ENCODE results near the gene TNIP2.
"Not testable (repeated sequence)": the region's sequence is repeated elsewhere in the genome, so short reads cannot be mapped to it uniquely, and the experiment has no call there.

The TNIP2 gene

GRCh38 chr4:2794486-2795299 is 38.6 kb upstream of the TNIP2 start:
- DNase-seq (ENCODE audit: low spot score) = no peak

GRCh38 chr4:2793586-2794485 is 37.7 kb upstream of the TNIP2 start:
- DNase-seq (ENCODE audit: low spot score) = no peak

DNA sequence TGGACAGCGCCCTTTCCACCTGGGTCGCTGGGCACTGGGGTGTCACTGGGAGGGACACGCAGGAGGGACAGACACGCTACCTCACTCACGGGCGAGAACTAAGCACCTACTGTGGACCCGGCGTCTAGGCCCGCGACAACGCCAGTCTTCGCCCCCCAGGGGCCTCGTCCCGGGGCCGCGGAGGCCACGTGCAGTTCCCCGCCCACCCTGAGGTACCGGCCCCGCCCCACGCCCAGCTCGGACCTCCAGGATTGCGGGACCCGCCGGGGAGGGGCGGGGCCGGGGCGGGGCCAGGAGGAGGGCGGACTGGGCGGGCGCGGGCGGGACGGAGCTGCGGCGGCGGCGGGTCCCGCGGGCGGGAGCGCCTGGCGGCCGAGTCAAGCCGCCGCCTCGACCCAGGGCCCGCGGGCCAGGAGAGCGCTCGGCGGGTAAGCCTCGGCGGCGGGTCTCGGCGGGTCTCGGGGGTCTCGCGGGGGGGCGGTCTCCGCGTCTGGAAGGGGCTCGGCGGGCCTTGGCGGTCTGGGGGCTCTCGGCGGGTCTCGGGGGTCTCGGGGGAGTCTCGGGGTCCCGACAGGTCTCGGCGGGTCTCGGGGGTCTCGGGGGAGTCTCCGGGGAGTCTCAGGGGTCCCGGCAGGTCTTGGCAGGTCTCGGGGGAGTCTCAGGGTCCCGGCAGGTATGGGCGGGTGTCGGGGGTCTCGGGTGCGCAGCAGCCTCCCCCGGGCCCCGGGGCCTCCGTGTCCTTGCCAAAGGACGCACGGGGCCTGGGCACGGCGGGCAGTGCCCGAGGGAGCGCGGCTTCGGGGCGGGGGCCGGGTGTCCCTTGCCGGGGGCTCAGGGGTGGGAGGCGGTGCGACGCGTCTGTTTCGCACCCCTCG is 36.8 kb upstream of the TNIP2 start, which contains the start of gene SH3BP2:
Gene SH3BP2 (plus strand): TSS at position 375 of the 875 bp plus-strand sequence. CDS start 27,533 bp downstream, outside the sequence.
- peak; percentile 72 for DNase-seq (ENCODE audit: low spot score)

- DNase-seq (ENCODE audit: low spot score) = no peak
These were observed 36.2 kb upstream of the TNIP2 start for GRCh38 chr4:2792396-2792710.

- DNase-seq (ENCODE audit: low spot score) = no peak
These were observed 35.6 kb upstream of the TNIP2 start for GRCh38 chr4:2791518-2792395.

GRCh38 chr4:2790583-2791517 is 34.7 kb upstream of the TNIP2 start:
- DNase-seq (ENCODE audit: low spot score) = no peak

DNA sequence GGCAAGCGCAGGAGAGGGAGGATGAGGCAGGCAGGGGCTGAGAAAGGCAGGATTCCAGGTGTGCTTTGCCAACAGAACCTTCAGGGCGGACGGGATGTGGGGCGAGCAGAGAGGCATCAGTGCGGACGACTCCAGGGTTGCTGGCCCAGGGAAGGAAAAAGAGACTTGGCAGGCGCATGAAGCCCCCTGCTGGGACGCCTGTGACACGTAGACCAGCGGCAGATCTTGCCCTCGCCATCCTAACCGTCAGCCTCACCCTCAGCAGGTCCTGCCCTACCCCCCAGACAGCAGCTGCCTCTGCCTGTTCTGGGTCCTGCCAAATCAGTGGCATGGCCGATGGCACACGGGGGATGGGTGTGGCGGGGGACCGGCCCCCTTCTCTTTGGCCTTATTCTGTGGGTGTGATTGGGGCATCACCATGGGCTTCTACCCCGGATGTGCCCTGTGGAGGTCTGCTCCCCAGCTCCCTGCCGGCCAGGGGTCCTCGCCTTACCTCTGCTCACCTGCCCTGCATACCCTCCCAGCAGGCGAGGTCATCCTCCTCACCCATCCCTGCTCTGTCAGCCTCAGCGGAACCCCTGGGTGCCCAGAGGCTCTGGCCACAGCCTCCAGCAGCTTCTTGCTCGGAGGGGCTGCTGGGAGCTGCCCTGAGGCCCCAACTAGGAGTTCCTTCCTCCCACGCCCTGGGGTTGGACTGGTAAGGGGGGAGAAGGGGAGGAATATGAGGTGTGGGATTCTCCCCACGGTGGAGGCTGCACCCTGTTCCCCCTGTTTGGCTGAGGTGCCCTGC is 33.9 kb upstream of the TNIP2 start:
- no peak for DNase-seq (ENCODE audit: low spot score)

DNA sequence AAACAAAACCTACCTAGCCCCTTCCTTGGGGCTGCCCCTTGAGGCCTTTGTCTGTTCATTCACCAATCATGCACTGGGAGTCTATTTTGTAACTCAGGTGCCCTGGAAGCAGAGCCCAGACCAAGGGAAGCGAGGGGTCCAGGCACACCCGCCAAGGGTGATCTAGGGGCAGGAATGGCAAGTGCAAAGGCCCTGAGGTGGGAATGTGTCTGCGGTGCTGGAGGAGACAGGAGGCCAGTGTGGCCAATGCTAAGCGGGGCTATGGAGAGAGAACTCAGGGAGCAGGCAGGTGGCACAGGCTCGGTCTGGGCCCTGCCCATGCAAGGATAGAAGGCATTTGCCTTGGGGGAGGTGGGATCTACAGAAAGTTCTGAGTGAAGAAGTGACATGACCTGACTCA is 33.2 kb upstream of the TNIP2 start:
- no peak for DNase-seq (ENCODE audit: low spot score)

DNA sequence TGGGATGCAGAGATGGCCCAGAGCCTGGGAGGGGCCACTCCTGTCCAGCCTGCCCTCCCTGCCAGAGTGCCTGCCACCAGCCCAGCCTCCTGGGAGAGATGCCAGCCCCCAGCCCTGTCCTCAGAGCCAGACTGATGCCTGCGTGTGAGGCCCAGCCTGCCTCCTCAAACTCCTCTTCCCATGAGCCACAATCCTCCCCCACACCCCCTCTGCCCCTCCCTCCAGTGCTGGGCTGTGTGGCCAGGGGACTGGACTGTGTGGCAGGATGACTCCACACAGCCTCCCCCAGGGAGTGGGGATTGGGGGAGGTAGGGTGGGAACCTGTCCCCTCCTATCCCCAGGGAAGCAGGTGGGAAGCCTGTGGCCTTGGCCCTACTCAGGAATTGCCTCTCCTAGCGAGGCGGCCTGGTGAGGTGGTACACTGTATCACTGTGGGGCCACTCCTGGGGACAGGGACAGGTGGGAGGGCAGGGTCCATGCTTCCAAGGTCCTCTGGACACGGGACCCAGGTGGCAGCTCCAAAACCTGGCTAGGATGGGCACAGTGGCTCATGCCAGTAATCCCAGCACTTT is 32.5 kb upstream of the TNIP2 start:
- DNase-seq (ENCODE audit: low spot score) = no peak

DNA sequence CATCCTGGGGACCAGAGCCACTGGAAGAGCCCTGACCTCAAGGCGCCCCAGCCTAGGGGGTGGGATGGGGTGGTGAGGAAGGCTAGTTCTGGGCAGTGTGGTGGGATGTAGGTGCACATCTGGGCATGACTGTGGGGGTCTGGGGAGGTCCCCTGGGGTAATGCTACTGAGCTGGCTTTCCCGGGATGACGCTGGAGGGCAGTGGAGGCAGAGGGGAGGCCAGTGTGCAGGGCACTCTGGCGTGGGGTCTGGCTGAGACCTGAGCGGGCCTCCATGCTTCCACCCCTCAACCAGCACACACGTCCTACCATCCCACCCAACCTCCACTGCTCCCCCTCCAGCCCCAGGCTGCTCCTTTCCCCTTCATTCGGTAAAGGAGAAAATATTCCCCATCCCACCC is 32.0 kb upstream of the TNIP2 start:
- no peak for DNase-seq (ENCODE audit: low spot score)

- peak; percentile 54 for DNase-seq (ENCODE audit: low spot score)
These were observed 31.3 kb upstream of the TNIP2 start for GRCh38 chr4:2787230-2788100.

- no peak for DNase-seq (ENCODE audit: low spot score)
These were observed 30.7 kb upstream of the TNIP2 start for GRCh38 chr4:2786794-2787229.

DNA sequence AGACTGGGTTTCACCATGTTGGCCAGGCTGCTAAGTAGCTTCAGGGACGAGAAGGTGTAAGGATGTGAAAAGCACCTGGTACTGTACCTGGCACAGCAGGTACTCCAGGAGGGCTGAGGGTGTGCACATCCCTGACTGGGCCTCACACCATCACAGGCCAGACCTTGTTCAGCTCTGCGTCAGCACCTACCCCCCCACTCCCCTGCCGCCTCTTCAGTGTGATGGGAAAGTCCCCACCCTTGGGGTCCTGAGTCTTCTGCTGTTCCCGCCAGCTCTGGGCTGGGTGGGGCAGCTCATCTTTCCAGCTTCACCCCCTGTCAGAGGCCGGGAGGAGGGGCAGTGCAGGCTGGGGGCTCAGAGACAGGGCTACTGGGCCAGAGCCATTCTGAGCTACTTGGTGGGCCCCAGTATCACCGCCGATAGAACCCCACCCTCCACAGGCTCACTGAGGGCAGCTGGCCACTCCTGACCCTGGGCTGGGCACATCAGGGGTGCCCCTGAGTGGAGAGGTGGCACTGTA is 30.1 kb upstream of the TNIP2 start:
- peak; percentile 36 for DNase-seq (ENCODE audit: low spot score)

- peak; percentile 79 for DNase-seq (ENCODE audit: low spot score)
These were observed 29.5 kb upstream of the TNIP2 start for GRCh38 chr4:2785613-2786012.

GRCh38 chr4:2783790-2784189 is 27.7 kb upstream of the TNIP2 start:
- no peak for DNase-seq (ENCODE audit: low spot score)

DNA sequence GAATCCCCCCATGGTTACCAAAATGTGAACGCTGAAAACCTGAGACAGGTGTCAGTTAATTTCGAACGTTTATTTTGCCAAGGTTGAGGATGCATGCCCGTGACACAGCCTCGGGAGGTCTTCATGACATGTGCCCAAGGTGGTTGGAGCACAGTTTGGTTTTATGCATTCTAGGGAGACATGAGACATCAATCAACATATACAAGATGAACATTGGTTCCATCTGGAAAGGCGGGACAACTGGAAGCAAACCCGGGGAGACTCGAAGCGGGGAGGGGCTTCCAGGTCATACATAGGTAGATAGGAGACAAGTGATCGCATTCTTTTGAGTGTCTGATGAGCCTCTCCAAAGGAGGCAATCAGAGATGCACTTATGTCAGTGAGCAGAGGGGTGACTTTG is 25.8 kb upstream of the TNIP2 start:
- no peak for DNase-seq (ENCODE audit: low spot score)

- not testable (repeated sequence) for DNase-seq (ENCODE audit: low spot score)
These were observed 24.5 kb upstream of the TNIP2 start for GRCh38 chr4:2780643-2781042.

GRCh38 chr4:2771264-2771663 is 15.1 kb upstream of the TNIP2 start:
- no peak for DNase-seq (ENCODE audit: low spot score)

All from NAMALWA (cell line).